GM12874 (cell line): ENCODE results near the gene NUDT16L1.

Experiments
- CTCF ChIP-seq: IDR thresholded peaks from 2 replicates; pipeline ENCODE4 v1.5.1; 2011; ENCODE audit warnings: low read depth, mild to moderate bottlenecking, control low read depth, low read length, moderate library complexity; ENCODE audit not compliant: insufficient read depth

The NUDT16L1 gene

GRCh38 chr16:4666537-4667202 lies 26.7 kb upstream of the NUDT16L1 start:
- no peak for TF ChIP-seq CTCF

- no peak for TF ChIP-seq CTCF
Observed at GRCh38 chr16:4667203-4667963, 26.0 kb upstream of the NUDT16L1 start.

- no peak for TF ChIP-seq CTCF
Observed at GRCh38 chr16:4668313-4668960, 24.9 kb upstream of the NUDT16L1 start.

GRCh38 chr16:4673387-4674046 lies 19.8 kb upstream of the NUDT16L1 start:
- TF ChIP-seq CTCF: no peak

- no peak for TF ChIP-seq CTCF
Observed at GRCh38 chr16:4674926-4675530, 18.3 kb upstream of the NUDT16L1 start.

GRCh38 chr16:4675864-4676786 lies 17.2 kb upstream of the NUDT16L1 start:
- TF ChIP-seq CTCF: no peak
